HG02798 (cell line): ENCODE results near the gene ZDHHC16.
"Not testable (repeated sequence)": the region's sequence is repeated elsewhere in the genome, so short reads cannot be mapped to it uniquely, and the experiment has no call there.

ENCODE experiments used
- ATAC-seq: cut with Tn5 transposase; IDR thresholded peaks from one replicate; pipeline ENCODE4 v1.9.1; 2021; ENCODE audit warnings: mild to moderate bottlenecking; ENCODE audit not compliant: unreplicated experiment, poor library complexity

Gene ZDHHC16

DNA sequence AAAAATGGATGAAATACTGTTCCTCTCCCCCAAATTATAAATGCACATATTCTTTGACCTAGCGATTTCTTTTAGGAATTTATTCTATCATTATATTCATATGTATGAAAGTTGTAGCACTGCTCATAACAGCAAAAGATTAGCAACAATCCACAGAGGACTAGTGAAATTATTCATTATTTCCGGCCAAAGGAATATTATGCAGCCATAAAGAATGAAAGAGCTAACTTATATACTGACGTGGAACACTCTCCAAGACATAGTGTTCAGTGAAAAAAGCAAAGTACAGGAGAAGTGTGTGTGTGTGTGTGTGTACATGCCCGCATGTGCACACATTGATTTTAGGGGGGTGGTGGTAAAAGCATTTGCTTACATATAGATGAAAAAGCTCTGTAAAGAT lies 28.9 kb downstream of the ZDHHC16 start:
- ATAC-seq: no peak

- ATAC-seq: no peak
These were observed 30.1 kb downstream of the ZDHHC16 start for GRCh38 chr10:97475936-97476594.

DNA sequence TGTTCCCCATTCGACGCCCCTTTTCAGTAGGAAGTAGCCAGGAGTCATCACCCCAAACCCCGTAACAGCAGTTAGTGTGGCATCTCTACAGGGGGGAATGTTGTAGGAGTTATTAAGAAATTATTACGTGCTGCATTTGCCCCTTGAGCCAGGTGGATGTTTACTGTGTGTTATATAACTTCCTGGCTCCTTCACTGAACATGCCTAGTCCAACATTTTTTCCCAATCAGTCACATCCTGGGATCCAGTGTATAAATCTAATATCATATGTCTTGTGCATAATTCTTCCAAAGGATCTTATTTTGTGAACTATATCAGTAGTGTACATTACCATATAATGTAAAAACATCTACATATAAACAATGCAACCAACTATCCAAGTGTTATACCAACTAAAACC lies 33.4 kb downstream of the ZDHHC16 start:
- not testable (repeated sequence) for ATAC-seq

- no peak for ATAC-seq
These were observed 34.0 kb downstream of the ZDHHC16 start for GRCh38 chr10:97479939-97480338.

DNA sequence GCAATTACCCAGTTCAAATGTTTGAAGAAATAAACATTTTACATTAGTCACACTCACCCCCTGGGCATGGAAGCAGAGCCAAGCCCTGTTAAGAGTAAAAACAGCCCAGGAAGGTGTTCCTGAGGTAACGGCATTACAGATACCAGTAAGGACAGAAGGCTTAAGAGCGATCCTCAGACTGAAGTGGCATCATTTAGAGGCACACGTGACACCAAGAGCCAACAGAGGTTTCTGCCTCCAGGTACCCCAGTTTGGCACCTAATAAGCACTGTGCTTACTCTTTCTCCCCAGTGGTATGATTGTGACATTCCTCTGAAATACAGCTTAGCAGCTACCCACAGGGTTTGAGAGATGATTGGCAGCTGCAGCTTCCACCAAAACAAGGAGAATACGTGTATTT lies 35.1 kb downstream of the ZDHHC16 start:
- ATAC-seq: no peak

DNA sequence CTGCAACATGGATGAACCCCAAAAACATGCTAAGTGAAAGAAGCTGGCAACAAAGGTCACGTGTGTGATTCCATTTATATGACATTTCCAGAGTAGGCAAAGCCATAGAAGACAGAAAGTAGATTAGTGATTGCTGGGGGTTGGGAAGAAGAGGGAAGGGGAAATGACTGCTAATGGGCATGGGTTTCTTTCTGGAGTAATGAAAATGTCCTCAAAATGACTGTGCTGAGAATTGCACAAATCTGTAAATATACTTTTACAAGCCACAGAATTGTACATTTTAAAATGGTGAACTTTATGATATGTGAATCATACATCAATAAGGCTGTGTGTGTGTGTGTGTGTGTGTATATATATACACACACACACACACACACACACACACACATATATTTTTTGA lies 36.4 kb downstream of the ZDHHC16 start:
- ATAC-seq: no peak

DNA sequence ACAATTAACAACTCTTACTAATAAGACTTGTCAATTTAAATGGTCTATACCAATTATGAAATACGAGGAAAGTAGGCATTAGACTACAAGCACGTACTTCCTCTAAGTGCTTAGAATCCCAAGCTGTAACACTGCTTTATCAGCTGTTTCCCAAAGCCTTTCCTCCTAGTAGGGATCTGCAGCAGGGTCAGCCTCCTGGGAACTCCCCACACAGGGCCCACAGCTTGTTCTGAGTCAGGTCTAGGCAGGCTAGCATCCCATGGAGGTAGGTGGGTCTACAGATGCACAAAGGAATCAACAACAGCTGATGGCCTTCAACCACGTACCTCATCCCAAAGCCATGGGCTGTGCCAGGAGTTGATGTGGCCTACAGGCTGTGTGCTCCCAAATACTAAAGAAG lies 37.5 kb downstream of the ZDHHC16 start:
- no peak for ATAC-seq

DNA sequence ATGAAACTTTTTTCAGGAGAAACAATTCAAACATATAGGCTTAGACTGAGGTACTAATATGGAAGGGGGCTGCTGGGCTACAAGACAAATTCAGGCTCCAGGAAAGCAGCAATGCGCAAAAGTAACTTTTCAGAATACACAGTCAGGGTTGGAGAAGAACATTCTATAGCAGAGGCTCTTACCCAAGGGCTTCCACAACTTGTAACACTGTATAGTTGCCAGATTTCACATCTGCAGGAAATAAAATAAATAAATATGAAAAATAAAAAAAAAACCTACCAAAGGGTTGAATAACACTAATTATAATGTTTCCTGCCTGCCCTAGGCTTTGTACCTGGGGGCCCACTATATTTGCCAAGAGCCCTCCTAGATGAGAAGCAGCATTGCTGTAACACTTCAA lies 37.9 kb downstream of the ZDHHC16 start:
- ATAC-seq: no peak

DNA sequence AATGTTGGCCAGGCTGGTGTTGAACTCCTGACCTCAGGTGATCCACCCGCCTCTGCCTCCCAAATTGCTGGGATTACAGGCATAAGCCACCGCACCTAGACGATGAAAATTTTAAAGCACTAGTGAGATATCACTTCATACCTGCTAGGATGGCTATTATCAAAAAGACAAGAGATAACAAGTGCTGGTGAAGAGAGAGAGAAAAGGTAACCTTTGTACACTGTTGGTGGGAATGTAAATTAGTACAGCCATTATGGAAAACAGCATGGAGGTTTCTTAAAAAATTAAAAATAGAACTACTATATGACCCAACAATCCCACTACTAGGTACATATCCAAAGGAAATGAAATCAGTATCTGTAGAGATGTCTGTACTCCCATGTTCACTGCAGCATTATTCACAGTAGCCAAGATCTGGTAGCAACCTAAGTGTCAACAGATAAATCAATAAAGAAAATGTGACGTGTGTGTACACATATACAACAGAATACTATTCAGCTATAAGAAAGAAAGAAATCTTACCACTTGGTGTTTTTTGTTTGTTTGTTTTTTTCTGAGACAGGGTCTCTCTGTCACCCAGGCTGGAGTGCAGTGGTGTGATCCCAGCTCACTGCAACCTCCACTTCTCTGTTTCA lies 39.8 kb downstream of the ZDHHC16 start:
- ATAC-seq: no peak

GRCh38 chr10:97490592-97490991 lies 44.6 kb downstream of the ZDHHC16 start:
- no peak for ATAC-seq

- no peak for ATAC-seq
These were observed 48.2 kb downstream of the ZDHHC16 start for GRCh38 chr10:97494151-97494550.

DNA sequence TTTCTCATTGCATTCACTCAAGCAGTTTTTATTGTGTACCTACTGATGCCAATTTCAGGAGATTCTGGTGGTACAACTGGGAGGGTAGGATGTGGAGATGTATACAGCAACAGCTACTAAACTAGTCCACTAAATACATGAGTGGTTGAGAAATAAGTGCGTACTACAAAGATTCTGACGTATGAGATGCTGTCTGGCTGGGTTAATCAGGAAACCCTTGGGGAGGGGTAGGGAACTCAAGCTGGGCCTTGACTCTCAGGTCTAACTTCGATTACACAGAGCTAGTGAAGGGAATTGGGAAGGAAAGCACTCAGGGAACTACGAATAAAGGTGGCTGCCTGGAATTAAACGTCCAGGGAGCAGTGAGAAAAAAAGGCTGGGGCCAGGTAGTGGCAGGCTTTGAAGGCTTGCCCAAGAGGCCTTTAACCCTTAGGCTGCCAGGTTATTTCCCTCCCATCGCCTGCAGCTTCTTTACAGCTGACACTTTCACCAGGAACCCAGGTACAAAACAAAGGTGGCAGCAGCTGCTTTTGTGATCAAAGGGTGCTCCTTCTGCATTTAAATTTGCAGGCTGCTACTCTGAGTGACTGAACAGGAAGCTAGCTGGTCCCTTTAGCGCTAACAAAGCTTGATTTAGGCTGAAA lies 49.0 kb downstream of the ZDHHC16 start:
- no peak for ATAC-seq

DNA sequence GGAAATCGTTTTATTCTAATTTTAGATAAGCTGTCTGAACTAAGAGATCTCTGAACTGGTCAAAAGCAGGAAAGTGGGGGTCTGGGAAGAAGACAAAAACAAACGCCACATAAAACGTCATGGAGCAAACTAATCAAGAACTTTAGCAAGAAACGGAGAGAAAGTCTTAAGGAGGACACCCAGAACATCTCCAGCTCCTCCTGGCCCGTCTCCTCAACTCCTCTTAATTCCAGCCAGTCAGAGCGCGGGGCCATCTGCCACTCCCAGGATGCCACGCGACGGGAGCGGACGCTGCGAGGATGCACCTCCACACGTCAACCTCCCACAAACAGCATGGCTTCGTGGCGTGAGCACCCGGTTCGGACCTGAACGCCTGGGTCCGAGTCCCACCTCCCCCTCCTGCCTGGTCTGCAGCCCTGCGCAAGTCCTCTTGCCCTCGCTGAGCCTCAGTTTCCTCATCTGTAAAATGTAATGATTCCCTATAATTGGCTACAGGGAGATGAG lies 51.6 kb downstream of the ZDHHC16 start:
- ATAC-seq: peak; percentile 27

DNA sequence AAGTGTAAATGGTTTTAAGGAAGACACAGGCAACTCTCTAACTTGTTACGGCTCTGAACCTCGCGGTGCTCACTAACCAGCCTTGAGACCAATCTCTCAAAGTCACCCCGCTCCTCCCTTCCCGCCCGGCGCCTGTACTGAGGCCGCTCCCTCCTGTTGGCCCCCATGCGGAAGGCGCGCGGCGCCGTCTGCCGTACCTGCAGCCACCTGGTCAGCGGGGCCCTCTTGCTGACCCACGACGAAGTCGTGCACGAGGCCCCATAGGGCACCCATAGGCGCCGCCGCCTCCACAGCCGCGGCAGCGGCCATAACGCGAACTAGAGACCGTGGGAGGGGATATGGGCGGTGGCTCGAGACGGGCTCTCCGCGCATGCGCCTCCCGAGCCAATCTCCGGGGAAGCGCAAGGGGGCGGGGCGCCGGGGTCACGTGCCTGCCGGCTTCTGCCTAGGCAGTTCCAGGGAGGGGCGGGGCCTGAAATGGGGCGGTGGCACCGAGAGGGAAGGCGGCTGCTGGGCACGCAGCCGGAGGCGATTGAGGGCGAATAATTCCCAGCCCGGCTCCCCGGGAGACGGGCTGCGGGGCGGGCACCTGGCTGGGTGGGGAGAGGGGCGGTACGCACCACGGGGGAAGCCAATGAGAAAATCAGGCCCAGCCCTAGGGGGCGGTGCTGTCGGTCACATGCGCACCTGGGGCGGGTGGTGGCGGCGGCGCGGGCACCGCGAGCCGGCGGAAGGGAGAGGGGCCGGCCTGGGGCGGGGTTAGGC lies 52.3 kb downstream of the ZDHHC16 start, which contains the start of gene MMS19:
Gene MMS19, minus strand, starts transcription at position 347 of the 765 bp plus-strand sequence. Its CDS starts 38 bp downstream, at position 309.
- ATAC-seq: peak; percentile 95

GRCh38 chr10:97498841-97499560 lies 53.0 kb downstream of the ZDHHC16 start, which contains the start of gene UBTD1:
Gene UBTD1, plus strand, starts transcription at chr10:97498924. Its CDS starts 280 bp downstream, at chr10:97499204.
- no peak for ATAC-seq

GRCh38 chr10:97499561-97500296 lies 53.8 kb downstream of the ZDHHC16 start:
- no peak for ATAC-seq

DNA sequence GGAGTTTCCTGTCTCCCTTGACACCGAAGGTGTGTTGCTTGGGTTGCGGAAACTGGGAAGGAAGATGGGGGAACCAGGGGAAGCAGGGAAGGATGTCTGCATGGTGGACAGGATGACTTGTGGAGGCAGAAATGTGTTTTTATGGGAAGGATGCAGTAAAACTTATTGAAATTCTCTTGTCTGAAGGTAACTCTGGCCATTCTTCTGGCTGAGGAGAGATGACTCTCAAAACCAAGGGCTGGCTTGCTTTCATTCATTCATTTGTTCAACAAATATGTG lies 54.3 kb downstream of the ZDHHC16 start:
- ATAC-seq: no peak

GRCh38 chr10:97502916-97503315 lies 56.9 kb downstream of the ZDHHC16 start:
- ATAC-seq: no peak

DNA sequence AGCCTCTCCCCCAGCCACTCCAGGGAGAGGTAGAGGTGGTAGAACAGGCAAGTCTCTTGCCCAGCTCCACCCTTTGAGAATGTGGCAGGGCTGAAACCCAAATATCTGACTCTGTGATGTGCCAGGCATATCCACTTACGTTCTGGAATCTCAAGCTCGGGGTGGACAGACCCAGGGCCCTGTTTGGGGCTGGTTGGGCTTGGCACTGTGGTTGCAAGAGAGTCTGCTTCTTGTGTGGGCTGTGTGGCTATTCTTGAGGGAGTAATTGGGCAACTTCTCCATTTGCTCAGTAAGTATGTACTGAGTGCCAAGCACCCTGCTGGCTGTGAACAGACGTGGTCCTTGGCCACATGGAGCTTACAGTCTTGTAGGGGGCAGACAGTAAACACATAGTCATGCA lies 57.4 kb downstream of the ZDHHC16 start:
- no peak for ATAC-seq

- ATAC-seq: no peak
These were observed 59.2 kb downstream of the ZDHHC16 start for GRCh38 chr10:97505152-97505551.
